Measurements from ENCODE around the gene GPATCH8.
"Not testable (repeated sequence)": the region's sequence is repeated elsewhere in the genome, so short reads cannot be mapped to it uniquely, and the experiment has no call there.

Gene GPATCH8

GRCh38 chr17:44367231-44367979, 135.8 kb downstream of the GPATCH8 start:
- no peak for DNase-seq (ENCODE audit: low read depth, low spot score)
- TF ChIP-seq SUZ12 (IDR thresholded peaks at IDR 0.05; ENCODE audit: extremely low read depth, insufficient read depth, insufficient read length): no peak

GRCh38 chr17:44365051-44365450, 138.2 kb downstream of the GPATCH8 start:
- not testable (repeated sequence) for H3K4me3 ChIP-seq (ENCODE audit: insufficient read length, low read depth); H3K9ac ChIP-seq (ENCODE audit: insufficient read length, low read depth); H3K9me3 ChIP-seq (ENCODE audit: insufficient read depth, low read length); H3K36me3 ChIP-seq (ENCODE audit: insufficient read depth, insufficient read length, low read length); DNase-seq (ENCODE audit: low read depth, low spot score)
- H3K4me1 ChIP-seq (ENCODE audit: insufficient read depth, insufficient read length): peaks cover 18% of the 10 kb centered on the region
- peaks cover 22% of the 10 kb centered on the region for H3K27me3 ChIP-seq (ENCODE audit: insufficient read depth, insufficient read length)

More at GRCh38 chr17:44367231-44367979, 135.8 kb downstream of the GPATCH8 start:
- H3K9ac ChIP-seq (ENCODE audit: insufficient read length, low read depth): no peak overlapping the region
- no peaks in the 10 kb centered on the region for H3K9me3 ChIP-seq (ENCODE audit: insufficient read depth, low read length)
- H3K4me3 ChIP-seq (ENCODE audit: insufficient read length, low read depth): no peak overlapping the region
- no peaks in the 10 kb centered on the region for H3K36me3 ChIP-seq (ENCODE audit: insufficient read depth, insufficient read length, low read length)
- H3K4me1 ChIP-seq (ENCODE audit: insufficient read depth, insufficient read length): peaks cover 5% of the 10 kb centered on the region
- peaks cover 22% of the 10 kb centered on the region for H3K27me3 ChIP-seq (ENCODE audit: insufficient read depth, insufficient read length)

- Histone ChIP-seq H3K27me3 (ENCODE audit: insufficient read depth, insufficient read length) (peaks cover 22% of the 10 kb centered on the region), H3K4me1 (ENCODE audit: insufficient read depth, insufficient read length) (peaks cover 18% of the 10 kb centered on the region), H3K4me3 (ENCODE audit: insufficient read length, low read depth) (peak within 1 kb of the TSS; percentile 57), H3K9ac (ENCODE audit: insufficient read length, low read depth) (peak within 1 kb of the TSS; percentile 77), H3K9me3 (ENCODE audit: insufficient read depth, low read length) (no peaks in the 10 kb centered on the region), H3K36me3 (ENCODE audit: insufficient read depth, insufficient read length, low read length) (peaks cover 10% of the 10 kb centered on the region)
- DNase-seq (ENCODE audit: low read depth, low spot score): no peak
- TF ChIP-seq YY1 (IDR thresholded peaks at IDR 0.05; ENCODE audit: insufficient read depth, insufficient read length) (no peak), SUZ12 (IDR thresholded peaks at IDR 0.05; ENCODE audit: extremely low read depth, insufficient read depth, insufficient read length) (no peak), ZNF274 (IDR thresholded peaks at IDR 0.05; ENCODE audit: low read depth, low read length) (no peak)
Observed at GRCh38 chr17:44363613-44364159, 139.5 kb downstream of the GPATCH8 start, which contains the start of gene FAM171A2. Gene FAM171A2 (minus strand): TSS chr17:44363853. CDS start chr17:44363714, 139 bp downstream.

- H3K9ac ChIP-seq (ENCODE audit: insufficient read length, low read depth): peak overlapping the region; percentile 77
- peaks cover 18% of the 10 kb centered on the region for H3K4me1 ChIP-seq (ENCODE audit: insufficient read depth, insufficient read length)
- no peak for TF ChIP-seq ZNF274 (IDR thresholded peaks at IDR 0.05; ENCODE audit: low read depth, low read length)
- no peak for TF ChIP-seq SUZ12 (IDR thresholded peaks at IDR 0.05; ENCODE audit: extremely low read depth, insufficient read depth, insufficient read length)
- TF ChIP-seq YY1 (IDR thresholded peaks at IDR 0.05; ENCODE audit: insufficient read depth, insufficient read length): no peak
- H3K4me3 ChIP-seq (ENCODE audit: insufficient read length, low read depth): peak overlapping the region; percentile 57
- H3K27me3 ChIP-seq (ENCODE audit: insufficient read depth, insufficient read length): peaks cover 22% of the 10 kb centered on the region
- no peak for DNase-seq (ENCODE audit: low read depth, low spot score)
- no peaks in the 10 kb centered on the region for H3K9me3 ChIP-seq (ENCODE audit: insufficient read depth, low read length)
- H3K36me3 ChIP-seq (ENCODE audit: insufficient read depth, insufficient read length, low read length): peaks cover 14% of the 10 kb centered on the region
Observed at GRCh38 chr17:44362949-44363612, 140.1 kb downstream of the GPATCH8 start.

GRCh38 chr17:44362459-44362948, 140.7 kb downstream of the GPATCH8 start:
- Histone ChIP-seq H3K4me1 (ENCODE audit: insufficient read depth, insufficient read length) (peaks cover 18% of the 10 kb centered on the region), H3K9me3 (ENCODE audit: insufficient read depth, low read length) (no peaks in the 10 kb centered on the region), H3K4me3 (ENCODE audit: insufficient read length, low read depth) (peak overlapping the region; percentile 57), H3K9ac (ENCODE audit: insufficient read length, low read depth) (peak overlapping the region; percentile 77), H3K27me3 (ENCODE audit: insufficient read depth, insufficient read length) (peaks cover 22% of the 10 kb centered on the region), H3K36me3 (ENCODE audit: insufficient read depth, insufficient read length, low read length) (peaks cover 18% of the 10 kb centered on the region)
- no peak for TF ChIP-seq YY1 (IDR thresholded peaks at IDR 0.05; ENCODE audit: insufficient read depth, insufficient read length)
- DNase-seq (ENCODE audit: low read depth, low spot score): no peak

- peaks cover 18% of the 10 kb centered on the region for H3K4me1 ChIP-seq (ENCODE audit: insufficient read depth, insufficient read length)
- H3K27me3 ChIP-seq (ENCODE audit: insufficient read depth, insufficient read length): peaks cover 20% of the 10 kb centered on the region
- H3K4me3 ChIP-seq (ENCODE audit: insufficient read length, low read depth): no peak overlapping the region
- no peaks in the 10 kb centered on the region for H3K9me3 ChIP-seq (ENCODE audit: insufficient read depth, low read length)
- H3K9ac ChIP-seq (ENCODE audit: insufficient read length, low read depth): peak overlapping the region; percentile 57
- TF ChIP-seq YY1 (IDR thresholded peaks at IDR 0.05; ENCODE audit: insufficient read depth, insufficient read length) (no peak), ZNF274 (IDR thresholded peaks at IDR 0.05; ENCODE audit: low read depth, low read length) (no peak), SUZ12 (IDR thresholded peaks at IDR 0.05; ENCODE audit: extremely low read depth, insufficient read depth, insufficient read length) (no peak)
- no peak for DNase-seq (ENCODE audit: low read depth, low spot score)
- peaks cover 19% of the 10 kb centered on the region for H3K36me3 ChIP-seq (ENCODE audit: insufficient read depth, insufficient read length, low read length)
Observed at GRCh38 chr17:44361292-44362260, 141.6 kb downstream of the GPATCH8 start.

Measured in NT2/D1 (cell line).